Spleen (tissue), 7 donors: Measurements from ENCODE around the gene NINJ1.

Experiments used
- POLR2A ChIP-seq, 3 donors: fragments of 450-650 bp; IDR thresholded peaks; one replicate each; pipeline ENCODE4 v1.5.1; 2017; ENCODE audit warnings: antibody characterized with exemption in 3 of 3, mild to moderate bottlenecking in 1 of 3
- POLR2AphosphoS5 ChIP-seq, 3 donors: sonication (generic); formaldehyde crosslinking; IDR thresholded peaks; one replicate each; pipeline ENCODE4 v1.5.1; 2017; ENCODE audit warnings: antibody characterized with exemption in 3 of 3
- TF ChIP-seq, protein P1 (sequence below), 11 experiments: fragments of 200-600 bp in 7 of 11; fragments of 450-650 bp in 4 of 11; sonication (generic) in 4 of 11; IDR thresholded peaks in 8 of 11; conservative IDR thresholded peaks in 3 of 11; 1 replicate in 7 of 11; 2 replicates in 4 of 11; pipeline versions ENCODE4 v1.4.0 to v1.8.0; 2016 to 2021; ENCODE audit warnings: antibody characterized with exemption in 11 of 11, inconsistent platforms in 4 of 11, mild to moderate bottlenecking in 1 of 11
- donor health status: DM: no; HTN: no; CAD: no; lungs with moderate emphysema.
- donor health status: DM: no; HTN: no; CAD: no.
- donor health status: DM: no; HTN: no; CAD: no.

DNA sequence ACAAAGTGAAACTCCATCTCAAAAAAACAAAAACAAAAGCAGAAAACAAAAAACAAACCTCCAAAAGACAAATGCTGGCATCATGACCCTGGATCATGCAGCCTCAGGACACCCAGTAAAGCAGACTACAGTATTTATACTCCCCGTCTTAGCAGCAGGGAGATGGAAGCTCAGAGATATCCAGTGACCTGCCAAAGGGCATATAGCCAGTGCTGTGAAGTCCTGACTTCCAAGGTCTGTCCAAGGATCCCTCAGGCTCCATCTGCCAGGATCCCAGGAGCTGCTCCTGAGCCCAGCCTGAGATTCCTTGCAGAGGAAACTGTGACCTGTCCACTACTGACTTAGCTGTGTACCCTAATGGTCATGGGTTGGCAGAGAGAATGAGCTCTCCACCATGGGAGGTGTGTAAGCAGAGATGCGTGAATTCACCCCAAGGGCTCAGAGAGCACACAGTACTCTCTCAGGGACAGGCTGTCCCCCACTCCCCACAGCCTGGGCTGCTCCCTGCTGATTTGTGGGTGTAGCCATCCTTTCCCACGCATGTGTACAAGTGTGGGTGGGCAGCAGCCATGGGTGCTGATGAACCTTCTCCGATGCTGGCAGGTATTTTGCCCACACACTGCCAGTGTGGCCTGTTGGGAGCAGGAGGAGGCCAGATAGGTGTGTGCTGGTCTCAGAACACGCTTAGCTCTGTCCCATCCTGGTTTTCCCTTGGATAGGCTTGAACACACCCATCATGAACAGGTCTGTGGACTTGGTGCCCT lies 47.8 kb upstream of the NINJ1 start:
- TF ChIP-seq, protein P1, sequence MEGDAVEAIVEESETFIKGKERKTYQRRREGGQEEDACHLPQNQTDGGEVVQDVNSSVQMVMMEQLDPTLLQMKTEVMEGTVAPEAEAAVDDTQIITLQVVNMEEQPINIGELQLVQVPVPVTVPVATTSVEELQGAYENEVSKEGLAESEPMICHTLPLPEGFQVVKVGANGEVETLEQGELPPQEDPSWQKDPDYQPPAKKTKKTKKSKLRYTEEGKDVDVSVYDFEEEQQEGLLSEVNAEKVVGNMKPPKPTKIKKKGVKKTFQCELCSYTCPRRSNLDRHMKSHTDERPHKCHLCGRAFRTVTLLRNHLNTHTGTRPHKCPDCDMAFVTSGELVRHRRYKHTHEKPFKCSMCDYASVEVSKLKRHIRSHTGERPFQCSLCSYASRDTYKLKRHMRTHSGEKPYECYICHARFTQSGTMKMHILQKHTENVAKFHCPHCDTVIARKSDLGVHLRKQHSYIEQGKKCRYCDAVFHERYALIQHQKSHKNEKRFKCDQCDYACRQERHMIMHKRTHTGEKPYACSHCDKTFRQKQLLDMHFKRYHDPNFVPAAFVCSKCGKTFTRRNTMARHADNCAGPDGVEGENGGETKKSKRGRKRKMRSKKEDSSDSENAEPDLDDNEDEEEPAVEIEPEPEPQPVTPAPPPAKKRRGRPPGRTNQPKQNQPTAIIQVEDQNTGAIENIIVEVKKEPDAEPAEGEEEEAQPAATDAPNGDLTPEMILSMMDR (IDR thresholded peaks at IDR 0.05 in 8 of 11, conservative IDR thresholded peaks at IDR 0.05 in 3 of 11), result no peak
- TF ChIP-seq POLR2AphosphoS5 (IDR thresholded peaks at IDR 0.05) (no peak), POLR2A (IDR thresholded peaks at IDR 0.05) (no peak)
